Hematopoietic multipotent progenitor cell treated with erythropoietin and hydrocortisone succinate and interleukin-3 and kit ligand, for 15 days (in vitro differentiated cells): ENCODE data around the gene ARHGAP4.
A peak's percentile ranks its signal among the peaks of the same experiment; 100 is the strongest.

ENCODE experiments used
- DNase-seq: peaks from one replicate; pipeline ENCODE4 v3.0.0-alpha.2; 2015; ENCODE audit warnings: low spot score

Gene ARHGAP4

GRCh38 chrX:153925739-153926551, at the start of gene ARHGAP4:
TSS of gene ARHGAP4 (minus strand) at chrX:153926264. CDS start at chrX:153926202, 62 bp downstream.
- no peak for DNase-seq

- DNase-seq, result no peak
Observed at GRCh38 chrX:153974726-153975286, 48.7 kb upstream of the ARHGAP4 start.

DNA sequence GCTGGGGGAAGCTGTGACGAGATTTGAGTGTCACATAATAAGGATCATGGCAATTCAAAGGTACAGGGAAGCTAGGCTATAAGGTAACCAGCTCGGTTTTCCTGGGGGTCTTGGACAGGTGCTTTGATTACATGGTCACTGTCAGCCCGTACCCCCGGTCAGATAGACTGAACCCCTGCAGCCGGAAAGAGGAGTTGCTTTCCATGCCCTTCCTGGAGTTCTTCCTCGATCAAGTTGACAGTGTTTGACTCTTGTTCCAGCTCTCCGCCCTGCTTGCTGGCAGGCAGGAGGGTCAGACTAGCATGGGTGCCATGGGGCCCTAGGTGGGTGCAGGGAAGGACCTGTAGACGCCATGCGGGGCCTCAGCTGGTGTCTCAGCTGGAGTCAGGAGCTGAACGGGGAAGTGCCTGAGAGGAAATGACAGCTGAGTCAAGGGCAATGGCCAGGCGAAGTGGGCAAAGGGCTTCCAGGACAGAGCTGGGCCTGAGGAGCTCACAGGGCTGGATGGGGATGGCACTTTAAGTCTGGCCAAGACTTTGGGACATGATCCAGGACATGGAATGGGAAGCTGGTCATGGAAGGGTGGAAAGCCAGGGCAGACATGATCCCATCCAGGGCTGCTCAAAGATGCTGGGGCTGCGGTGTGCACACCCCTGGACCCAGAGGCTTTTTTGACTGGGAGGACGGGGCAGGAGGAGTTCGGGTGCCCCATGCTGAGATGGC, 48.1 kb upstream of the ARHGAP4 start:
- no peak for DNase-seq

GRCh38 chrX:153973127-153974002, 47.3 kb upstream of the ARHGAP4 start:
- DNase-seq, result no peak

- peak; percentile 87 for DNase-seq
Observed at GRCh38 chrX:153972368-153973126, 46.5 kb upstream of the ARHGAP4 start, which contains the start of gene TMEM187. TSS of gene TMEM187 (plus strand) at chrX:153972754. CDS start at chrX:153982063, 9,309 bp downstream.

DNA sequence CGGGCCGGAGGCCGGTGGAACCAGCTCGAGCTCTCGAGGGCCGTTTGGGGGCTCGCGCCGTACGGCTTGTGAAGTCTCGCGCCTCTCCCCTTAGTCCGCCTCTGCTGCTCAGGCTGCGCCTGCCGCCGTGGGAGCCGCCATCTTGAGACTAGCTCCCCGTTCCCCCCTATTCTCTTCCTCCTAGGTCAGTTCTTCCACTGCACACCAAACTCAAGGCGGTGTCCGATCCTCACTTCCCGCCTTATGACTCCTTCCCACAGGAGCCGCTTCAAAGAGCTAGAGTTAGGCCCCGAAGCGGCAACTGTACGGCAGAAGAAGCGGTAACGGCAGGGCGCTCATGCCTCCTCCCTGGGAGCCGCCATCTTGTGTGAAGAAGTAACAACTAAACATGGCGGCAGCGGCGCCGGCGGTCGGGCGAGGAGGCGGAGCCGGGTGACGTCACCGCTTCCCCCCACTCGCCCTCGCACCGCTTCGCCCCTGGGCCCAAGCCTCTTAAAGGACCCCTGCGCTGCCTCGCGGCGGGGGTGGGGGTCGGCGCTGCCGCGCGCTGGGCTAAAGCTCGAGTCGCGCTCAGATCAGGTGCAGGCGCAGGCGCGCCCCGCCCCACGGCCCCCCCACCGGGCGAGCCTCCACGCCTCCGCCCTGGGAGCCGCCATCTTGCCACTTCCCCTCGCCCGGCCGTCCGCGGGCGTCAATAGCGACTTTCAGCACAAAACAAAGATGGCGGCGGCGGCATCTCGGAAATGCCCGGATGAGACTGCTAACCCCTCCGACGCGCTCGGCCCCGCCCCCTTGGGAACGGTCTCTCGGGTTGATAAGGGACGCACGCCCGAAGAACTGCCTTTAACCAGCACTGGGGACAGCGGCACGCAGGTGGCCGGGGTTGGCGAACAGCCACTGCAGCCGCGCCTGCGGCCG, 45.6 kb upstream of the ARHGAP4 start, which contains the start of gene HCFC1:
TSS of gene HCFC1 (minus strand) at position 369 of the 918 bp plus-strand sequence. CDS start 978 bp downstream, outside the sequence.
- peak; percentile 92 for DNase-seq

DNA sequence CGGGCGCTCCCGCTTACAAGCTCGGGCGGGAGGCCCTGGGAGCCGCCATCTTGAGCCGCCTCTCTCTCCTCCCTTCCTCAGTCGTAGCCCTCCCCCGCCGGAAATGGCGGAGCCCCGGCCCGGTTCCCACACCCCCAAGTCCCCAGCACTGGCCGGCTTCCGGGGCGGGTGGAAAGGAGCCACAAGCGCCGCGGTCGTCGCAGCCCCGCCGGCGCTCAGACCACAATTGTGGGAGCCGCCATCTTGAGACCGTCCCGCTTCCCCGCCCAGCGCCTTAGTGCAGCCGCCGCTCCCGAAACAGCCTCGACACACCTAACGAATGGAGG, 45.0 kb upstream of the ARHGAP4 start:
- DNase-seq, result peak; percentile 63

GRCh38 chrX:153970357-153971123, 44.5 kb upstream of the ARHGAP4 start:
- DNase-seq, result peak; percentile 46

DNA sequence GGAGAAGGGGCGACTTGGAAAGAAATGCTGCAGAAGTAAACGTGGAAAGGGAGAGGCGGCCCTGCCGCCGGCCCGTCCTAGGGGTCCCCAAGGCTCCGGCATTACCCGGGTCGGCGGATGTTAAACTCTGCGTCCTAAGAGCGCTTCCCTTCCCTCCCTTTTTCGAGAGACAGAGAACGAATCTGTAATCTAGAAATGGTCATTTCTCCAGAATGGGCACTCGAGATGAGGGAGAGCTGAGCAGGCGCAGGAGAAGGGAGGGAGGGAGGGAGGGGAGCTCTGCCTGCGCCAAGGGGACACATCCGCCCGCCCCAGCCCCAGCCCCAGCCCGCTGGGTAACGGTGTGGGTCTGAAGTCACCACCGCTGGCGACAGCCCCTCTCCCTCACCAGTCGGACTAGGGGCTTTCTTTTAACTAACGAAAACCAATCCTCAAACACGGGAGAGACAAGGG, 43.9 kb upstream of the ARHGAP4 start:
- no peak for DNase-seq

DNA sequence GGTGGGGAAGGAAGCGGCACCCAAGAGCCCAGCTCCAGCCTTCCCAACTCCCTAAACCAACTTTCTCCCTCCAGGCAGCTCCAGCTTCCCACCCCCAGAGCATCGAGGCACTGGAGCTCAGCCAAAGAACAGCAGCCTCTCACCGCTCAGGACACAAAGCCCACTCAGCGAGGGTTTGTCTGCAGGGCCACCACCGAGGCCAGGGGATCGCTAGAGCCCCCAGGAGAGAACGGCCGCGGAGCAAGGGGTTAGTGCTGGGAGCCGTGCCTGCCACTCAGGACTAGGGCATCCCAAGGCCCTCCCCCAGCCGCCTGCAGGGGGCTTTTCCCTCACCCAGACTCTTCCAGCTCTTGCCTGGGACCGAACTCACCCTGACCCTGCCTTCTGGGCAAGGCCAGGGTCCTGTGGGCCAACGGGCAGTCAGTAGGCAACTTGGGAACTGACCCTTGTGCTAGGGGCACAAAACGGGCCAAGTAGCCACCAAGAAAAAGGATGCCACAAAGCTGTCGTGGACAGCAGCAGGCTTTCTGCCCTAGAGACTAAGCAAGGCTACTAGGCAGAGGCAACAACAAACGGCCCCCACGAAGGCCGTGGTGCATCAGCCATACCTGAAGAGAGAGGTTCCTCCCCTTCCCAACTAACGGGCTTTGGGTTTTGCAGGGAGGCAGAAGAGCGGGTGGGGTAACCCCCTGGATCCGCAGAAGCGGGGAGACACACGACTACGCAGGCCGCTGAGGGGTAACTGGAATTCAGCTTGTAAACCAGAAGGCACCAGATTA, 43.2 kb upstream of the ARHGAP4 start:
- DNase-seq, result no peak

DNA sequence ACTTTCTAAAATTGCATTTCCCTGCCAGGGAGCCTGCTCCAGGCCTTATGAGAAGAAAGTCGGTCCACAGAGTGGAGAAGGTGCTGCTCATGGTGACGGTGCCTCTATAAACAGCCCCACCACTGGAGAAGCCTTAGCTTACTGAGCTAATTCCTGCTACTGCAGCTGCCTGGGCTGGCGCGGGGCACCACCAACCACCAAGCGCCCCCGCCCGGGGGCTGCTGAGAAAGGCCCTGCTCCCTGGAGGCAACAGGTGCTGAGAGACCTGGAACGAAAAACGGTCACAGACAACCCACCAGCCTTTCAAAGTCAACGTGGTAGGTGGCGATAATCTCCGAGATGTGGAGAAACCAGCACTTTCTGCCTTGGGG, 42.7 kb upstream of the ARHGAP4 start:
- DNase-seq, result peak; percentile 31

- no peak for DNase-seq
Observed at GRCh38 chrX:153968255-153968654, 42.2 kb upstream of the ARHGAP4 start.

- no peak for DNase-seq
Observed at GRCh38 chrX:153967536-153968224, 41.6 kb upstream of the ARHGAP4 start.

DNA sequence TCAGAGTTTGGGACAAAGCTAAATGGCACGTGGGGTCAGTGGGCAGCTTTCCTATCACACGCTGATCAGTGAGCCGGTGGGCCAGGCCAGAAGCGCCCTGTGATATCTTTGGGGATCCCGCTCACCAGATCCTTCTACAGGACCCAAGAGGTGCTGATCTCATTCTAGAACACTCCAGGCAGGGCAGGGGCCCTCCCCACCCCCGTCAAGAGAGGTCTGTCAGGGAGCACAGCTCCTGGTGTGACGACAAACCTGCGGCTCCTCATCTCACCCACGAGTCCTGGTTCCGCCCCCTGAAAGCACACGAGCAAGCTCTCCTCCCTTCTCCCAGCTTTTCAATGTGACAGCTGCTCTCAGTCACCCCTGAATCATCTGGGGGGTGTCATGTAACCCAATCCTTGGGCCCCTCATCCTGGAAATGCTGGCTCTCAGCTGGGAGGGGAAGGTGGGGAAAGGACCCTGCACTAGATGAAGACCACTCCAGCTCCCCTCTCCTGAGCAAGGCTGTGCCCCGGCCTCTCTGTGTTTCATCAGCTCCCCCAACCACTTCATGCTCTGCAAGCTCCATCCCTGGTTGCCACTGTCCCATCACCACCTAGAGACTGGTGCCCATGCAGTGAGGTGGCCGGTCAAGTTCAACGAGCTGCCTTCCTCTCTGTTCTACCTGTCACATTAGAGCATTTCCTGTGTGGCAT, 40.9 kb upstream of the ARHGAP4 start:
- no peak for DNase-seq

DNA sequence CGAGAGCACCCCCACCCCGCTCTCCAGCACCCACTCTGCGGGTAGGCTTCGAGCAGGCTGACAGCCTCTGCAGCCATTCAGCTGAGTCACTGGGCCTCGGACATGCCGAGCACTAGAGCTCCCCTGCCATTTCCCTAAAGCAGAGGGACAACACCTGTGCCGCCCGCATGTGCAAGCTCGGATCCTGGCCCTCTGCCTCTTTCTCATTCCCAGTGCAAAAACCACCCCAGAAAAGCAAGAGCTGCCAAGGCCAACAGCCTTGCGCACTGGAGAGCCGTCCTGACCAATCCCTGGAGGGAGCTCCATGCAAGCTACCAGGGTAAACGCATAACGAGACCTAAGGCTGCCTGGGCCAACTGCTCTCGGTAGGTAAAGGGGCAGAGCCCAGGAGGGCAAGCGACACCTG, 40.2 kb upstream of the ARHGAP4 start:
- DNase-seq, result no peak

GRCh38 chrX:153965406-153965805, 39.3 kb upstream of the ARHGAP4 start:
- no peak for DNase-seq

GRCh38 chrX:153964105-153964504, 38.0 kb upstream of the ARHGAP4 start:
- no peak for DNase-seq
